Panc1 (cell line): ENCODE data around the gene EFL1. TPM values are rescaled to one million over a fixed set of nuclear protein-coding genes. Genes with fewer than 3 reads are reported as not detected.

ENCODE experiments used
- ATAC-seq: fragments of 200-7000 bp; cut with Tn5 transposase; 2 replicates; pipeline ENCODE4 v1.9.1; 2020; ENCODE audit warnings: mild to moderate bottlenecking, moderate library complexity
- BruUV-seq: library from RNA; stranded (reverse); fragments of 400-500 nt; replicated peaks from 2 replicates; lab custom pipeline; 2021; lab: Mats Ljungman, UMichigan
- CTCF ChIA-PET: fragments of 300-600 bp; sonication (Branson Sonifier 250); formaldehyde crosslinking; loops from one replicate; lab custom pipeline; 2022; ENCODE audit warnings: antibody characterized with exemption; lab: Charles Lee
- POLR2A ChIA-PET: fragments of 300-600 bp; sonication (Branson Sonifier 250); formaldehyde crosslinking; loops from one replicate; lab custom pipeline; 2022; ENCODE audit warnings: antibody characterized with exemption; lab: Charles Lee
- DNase-seq: peaks from one replicate; pipeline ENCODE4 v3.0.0-alpha.2; 2010; ENCODE audit warnings: low read depth, low spot score
- H3K27ac ChIP-seq: 2 replicates; pipeline ENCODE4 v1.5.1; 2011; ENCODE audit warnings: mild to moderate bottlenecking, low read length, inconsistent platforms
- H3K27me3 ChIP-seq: fragments of 200-500 bp; sonication (Bioruptor generic); 2 replicates; pipeline ENCODE4 v1.6.0; 2014; ENCODE audit warnings: low read length, inconsistent platforms; ENCODE audit not compliant: control insufficient read depth, insufficient read depth
- H3K36me3 ChIP-seq: fragments of 200-500 bp; sonication (Bioruptor generic); 2 replicates; pipeline ENCODE4 v1.5.1; 2014; ENCODE audit warnings: inconsistent platforms, mild to moderate bottlenecking, low read length, moderate library complexity; ENCODE audit not compliant: control insufficient read depth, insufficient read depth
- H3K4me1 ChIP-seq: 2 replicates; pipeline ENCODE4 v1.5.1; 2011; ENCODE audit warnings: inconsistent platforms, mild to moderate bottlenecking, low read length, moderate library complexity; ENCODE audit not compliant: control insufficient read depth, insufficient read depth
- H3K4me3 ChIP-seq, 2 experiments: 2 replicates each; pipeline ENCODE4 v1.5.1; 2011 to 2012; ENCODE audit warnings: low read depth in 2 of 2, low read length in 2 of 2, mild to moderate bottlenecking in 2 of 2, inconsistent platforms in 1 of 2, moderate library complexity in 1 of 2
- H3K9me3 ChIP-seq: fragments of 200-500 bp; sonication (Bioruptor generic); 2 replicates; pipeline ENCODE4 v1.5.1; 2014; ENCODE audit warnings: low read depth, mild to moderate bottlenecking, inconsistent platforms, low read length, moderate library complexity; ENCODE audit not compliant: control insufficient read depth, insufficient read depth
- CTCF ChIP-seq: fragments of 450-650 bp; IDR thresholded peaks from 2 replicates; pipeline ENCODE4 v1.5.1; 2017; ENCODE audit warnings: mild to moderate bottlenecking
- POLR2AphosphoS5 ChIP-seq: IDR thresholded peaks from 2 replicates; pipeline ENCODE4 v1.6.1; 2012; ENCODE audit warnings: mild to moderate bottlenecking, low read depth, low read length, moderate library complexity
- REST ChIP-seq, 2 experiments: IDR thresholded peaks; 2 replicates each; pipeline ENCODE4 v1.6.1; 2011 to 2012; ENCODE audit warnings: low read depth in 2 of 2, control low read depth in 1 of 2, low read length in 1 of 2, mild to moderate bottlenecking in 1 of 2, moderate library complexity in 1 of 2; ENCODE audit not compliant: insufficient read depth in 1 of 2
- SIN3A ChIP-seq: IDR thresholded peaks from 2 replicates; pipeline ENCODE4 v1.6.1; 2012; ENCODE audit warnings: low read depth, mild to moderate bottlenecking, low read length, moderate library complexity, borderline replicate concordance; ENCODE audit not compliant: insufficient read depth
- TCF7L2 ChIP-seq: IDR thresholded peaks from 2 replicates; pipeline ENCODE4 v1.6.1; 2011; ENCODE audit warnings: mild to moderate bottlenecking, low read depth, low read length, inconsistent platforms
- in situ Hi-C: cut with HindIII; loops from 2 replicates; pipeline ENCODE4 v1.10.0; 2016; ENCODE audit warnings: low sequenced_read_pairs, low pct_unique_long_range_greater_than_20kb
- intact Hi-C: fragments of 100-400 bp; cut with micrococcal nuclease; formaldehyde crosslinking; loops from one replicate; pipeline ENCODE4 v1.10.0; 2022; ENCODE audit not compliant: unreplicated experiment
- total RNA-seq: library from RNA; stranded (reverse); gene quantifications from one replicate; pipeline ENCODE4 v1.2.1, GENCODE V29; 2021; ENCODE audit not compliant: unreplicated experiment

Gene EFL1
- total RNA-seq, 1 experiment from 2014 or later, result 20.2 TPM

GRCh38 chr15:82100111-82100929 lies 162.2 kb downstream of the EFL1 start:
- TF ChIP-seq POLR2AphosphoS5, result no peak
- no peak for TF ChIP-seq CTCF
- TF ChIP-seq REST (IDR thresholded peaks at IDR 0.05; ENCODE audit: insufficient read depth in 1 of 2, low read depth in 2 of 2, low read length in 1 of 2), result no peak
- TF ChIP-seq TCF7L2, result no peak
- TF ChIP-seq SIN3A, result no peak
- no peaks in the 10 kb centered on the region for H3K27me3 ChIP-seq
- no TSS peak for BruUV-seq
- ChIA-PET CTCF (interaction anchor here (0.6 to 1.6 kb wide), 2 partner anchors 8 to 197 kb away, joined by 5 to 6 read pairs; no protein-coding TSS in a partner anchor), POLR2A (no interaction called here)
- H3K27ac ChIP-seq, result no peak overlapping the region
- no peak for ATAC-seq
- no peaks in the 10 kb centered on the region for H3K4me1 ChIP-seq
- no peaks in the 10 kb centered on the region for H3K36me3 ChIP-seq
- H3K9me3 ChIP-seq, result no peaks in the 10 kb centered on the region
- in situ Hi-C loops (no loop called here), intact Hi-C loops (no loop called here)
- no peak for DNase-seq
- H3K4me3 ChIP-seq, result no peak overlapping the region

GRCh38 chr15:82098674-82099073 lies 163.9 kb downstream of the EFL1 start:
- no peaks in the 10 kb centered on the region for H3K4me1 ChIP-seq
- H3K36me3 ChIP-seq, result no peaks in the 10 kb centered on the region
- H3K27me3 ChIP-seq, result no peaks in the 10 kb centered on the region
- no peaks in the 10 kb centered on the region for H3K9me3 ChIP-seq
- ATAC-seq (no peak), DNase-seq (no peak)
- no peak overlapping the region for H3K4me3 ChIP-seq
- TF ChIP-seq REST (IDR thresholded peaks at IDR 0.05; ENCODE audit: insufficient read depth in 1 of 2, low read depth in 2 of 2, low read length in 1 of 2) (no peak), POLR2AphosphoS5 (no peak), SIN3A (no peak), TCF7L2 (no peak), CTCF (no peak)
- in situ Hi-C loops, result no loop called here
- no peak overlapping the region for H3K27ac ChIP-seq
- BruUV-seq, result no TSS peak
- ChIA-PET POLR2A (no interaction called here), CTCF (interaction anchor here (1.6 kb wide), 1 partner anchor 10 kb away, joined by 6 read pairs; no protein-coding TSS in a partner anchor)
- intact Hi-C loops, result no loop called here
